Liver (tissue), 3 donors: ENCODE data around the gene PABPC3.

ENCODE experiments used
- ATF3 ChIP-seq: IDR thresholded peaks from 2 replicates; pipeline ENCODE4 v1.6.1; 2016; ENCODE audit warnings: antibody characterized with exemption
- EGR1 ChIP-seq, 2 donors: IDR thresholded peaks; 2 replicates each; pipeline ENCODE4 v1.6.1; 2016 to 2018; ENCODE audit warnings: antibody characterized with exemption in 2 of 2, low read depth in 2 of 2
- GABPA ChIP-seq, 2 donors: IDR thresholded peaks in 1 of 2; conservative IDR thresholded peaks in 1 of 2; 2 replicates each; pipeline ENCODE4 v1.6.1; 2016; ENCODE audit warnings: antibody characterized with exemption in 2 of 2, mild to moderate bottlenecking in 1 of 2, moderate library complexity in 1 of 2
- HNF4G ChIP-seq: IDR thresholded peaks from 2 replicates; pipeline ENCODE4 v1.6.1; 2016; ENCODE audit warnings: antibody characterized with exemption
- JUND ChIP-seq, 2 donors: IDR thresholded peaks; 2 replicates each; pipeline ENCODE4 v1.6.1; 2016; ENCODE audit warnings: antibody characterized with exemption in 2 of 2
- RAD21 ChIP-seq, 2 donors: IDR thresholded peaks; 2 replicates each; pipeline ENCODE4 v1.6.1; 2016; ENCODE audit warnings: antibody characterized with exemption in 2 of 2, mild to moderate bottlenecking in 2 of 2
- RXRA ChIP-seq, 2 donors: IDR thresholded peaks; 2 replicates each; pipeline ENCODE4 v1.6.1; 2017 to 2018; ENCODE audit warnings: antibody characterized with exemption in 2 of 2, mild to moderate bottlenecking in 1 of 2
- SP1 ChIP-seq: IDR thresholded peaks from 2 replicates; pipeline ENCODE4 v1.6.1; 2018; ENCODE audit warnings: antibody characterized with exemption, mild to moderate bottlenecking
- TAF1 ChIP-seq: conservative IDR thresholded peaks from 2 replicates; pipeline ENCODE4 v1.6.1; 2016; ENCODE audit warnings: antibody characterized with exemption, mild to moderate bottlenecking
- YY1 ChIP-seq: IDR thresholded peaks from 2 replicates; pipeline ENCODE4 v1.6.1; 2016; ENCODE audit warnings: antibody characterized with exemption, mild to moderate bottlenecking
- ZBTB33 ChIP-seq: IDR thresholded peaks from 2 replicates; pipeline ENCODE4 v1.6.1; 2016; ENCODE audit warnings: antibody characterized with exemption
- TF ChIP-seq, protein P1 (sequence below): fragments of 150-350 bp; IDR thresholded peaks from 2 replicates; pipeline ENCODE4 v1.5.1; 2017; ENCODE audit warnings: improper control_type of control experiment, low read depth, low read length; ENCODE audit not compliant: missing input control
- TF ChIP-seq, protein P2 (sequence below): IDR thresholded peaks from 2 replicates; pipeline ENCODE4 v1.6.1; 2016; ENCODE audit warnings: antibody characterized with exemption
- TF ChIP-seq, protein P3 (sequence below): IDR thresholded peaks from 2 replicates; pipeline ENCODE4 v1.6.1; 2016; ENCODE audit warnings: antibody characterized with exemption, mild to moderate bottlenecking
- donor health status: healthy.
- donor health status: healthy.

DNA sequence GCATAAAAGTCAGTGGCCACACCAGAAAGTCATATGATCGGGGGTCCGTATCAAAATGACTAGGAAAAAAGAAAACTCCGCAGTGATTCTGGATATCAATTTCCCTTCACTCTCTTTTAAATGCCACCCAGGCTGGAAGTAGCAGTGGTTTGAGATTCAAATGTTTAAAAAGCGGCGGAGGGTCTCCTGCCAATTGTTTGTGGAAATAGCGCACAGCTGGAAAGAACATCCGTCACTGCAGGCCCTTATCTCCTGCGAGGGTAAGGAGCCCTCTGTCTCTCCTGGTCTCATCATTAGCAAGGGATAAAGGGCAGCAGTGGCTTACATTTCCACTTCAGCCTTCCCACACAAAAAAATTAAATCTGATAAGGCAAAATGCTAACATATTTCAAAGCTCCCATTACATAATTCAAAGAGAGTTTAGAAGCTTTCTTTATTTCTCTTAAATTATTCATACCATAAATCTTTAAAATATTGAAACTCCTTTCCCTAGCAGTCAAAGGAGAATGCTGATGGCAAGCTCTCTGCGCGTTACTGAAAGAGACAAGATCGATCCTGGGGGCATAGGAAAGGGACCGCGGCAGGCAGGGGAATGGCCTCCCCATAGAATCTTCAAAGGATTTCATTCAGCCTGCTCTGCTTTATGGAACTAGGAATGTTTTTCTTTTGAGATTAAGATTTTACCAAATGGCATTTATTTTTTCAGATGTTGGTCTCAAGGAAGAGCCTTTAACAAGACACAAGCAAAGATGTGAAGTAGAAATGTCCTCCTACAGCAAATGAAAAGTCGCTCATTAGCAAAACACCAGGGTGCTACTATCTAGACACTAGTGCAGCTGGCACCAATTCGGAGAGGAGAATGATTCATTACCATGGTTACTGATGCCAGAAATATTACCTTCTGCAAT is 41.2 kb downstream of the PABPC3 start:
- TF ChIP-seq, protein P1, sequence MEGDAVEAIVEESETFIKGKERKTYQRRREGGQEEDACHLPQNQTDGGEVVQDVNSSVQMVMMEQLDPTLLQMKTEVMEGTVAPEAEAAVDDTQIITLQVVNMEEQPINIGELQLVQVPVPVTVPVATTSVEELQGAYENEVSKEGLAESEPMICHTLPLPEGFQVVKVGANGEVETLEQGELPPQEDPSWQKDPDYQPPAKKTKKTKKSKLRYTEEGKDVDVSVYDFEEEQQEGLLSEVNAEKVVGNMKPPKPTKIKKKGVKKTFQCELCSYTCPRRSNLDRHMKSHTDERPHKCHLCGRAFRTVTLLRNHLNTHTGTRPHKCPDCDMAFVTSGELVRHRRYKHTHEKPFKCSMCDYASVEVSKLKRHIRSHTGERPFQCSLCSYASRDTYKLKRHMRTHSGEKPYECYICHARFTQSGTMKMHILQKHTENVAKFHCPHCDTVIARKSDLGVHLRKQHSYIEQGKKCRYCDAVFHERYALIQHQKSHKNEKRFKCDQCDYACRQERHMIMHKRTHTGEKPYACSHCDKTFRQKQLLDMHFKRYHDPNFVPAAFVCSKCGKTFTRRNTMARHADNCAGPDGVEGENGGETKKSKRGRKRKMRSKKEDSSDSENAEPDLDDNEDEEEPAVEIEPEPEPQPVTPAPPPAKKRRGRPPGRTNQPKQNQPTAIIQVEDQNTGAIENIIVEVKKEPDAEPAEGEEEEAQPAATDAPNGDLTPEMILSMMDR, result no peak
- TF ChIP-seq, protein P2, sequence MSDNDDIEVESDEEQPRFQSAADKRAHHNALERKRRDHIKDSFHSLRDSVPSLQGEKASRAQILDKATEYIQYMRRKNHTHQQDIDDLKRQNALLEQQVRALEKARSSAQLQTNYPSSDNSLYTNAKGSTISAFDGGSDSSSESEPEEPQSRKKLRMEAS, result no peak
- TF ChIP-seq ZBTB33 (no peak), EGR1 (IDR thresholded peaks at IDR 0.05; ENCODE audit: low read depth in 2 of 2) (no peak), RAD21 (IDR thresholded peaks at IDR 0.05) (no peak), RXRA (IDR thresholded peaks at IDR 0.05) (no peak), YY1 (no peak), ATF3 (no peak), SP1 (no peak), HNF4G (no peak), GABPA (IDR thresholded peaks at IDR 0.05 in 1 of 2, conservative IDR thresholded peaks at IDR 0.05 in 1 of 2) (no peak), JUND (IDR thresholded peaks at IDR 0.05) (no peak), TAF1 (no peak)
- TF ChIP-seq, protein P3, sequence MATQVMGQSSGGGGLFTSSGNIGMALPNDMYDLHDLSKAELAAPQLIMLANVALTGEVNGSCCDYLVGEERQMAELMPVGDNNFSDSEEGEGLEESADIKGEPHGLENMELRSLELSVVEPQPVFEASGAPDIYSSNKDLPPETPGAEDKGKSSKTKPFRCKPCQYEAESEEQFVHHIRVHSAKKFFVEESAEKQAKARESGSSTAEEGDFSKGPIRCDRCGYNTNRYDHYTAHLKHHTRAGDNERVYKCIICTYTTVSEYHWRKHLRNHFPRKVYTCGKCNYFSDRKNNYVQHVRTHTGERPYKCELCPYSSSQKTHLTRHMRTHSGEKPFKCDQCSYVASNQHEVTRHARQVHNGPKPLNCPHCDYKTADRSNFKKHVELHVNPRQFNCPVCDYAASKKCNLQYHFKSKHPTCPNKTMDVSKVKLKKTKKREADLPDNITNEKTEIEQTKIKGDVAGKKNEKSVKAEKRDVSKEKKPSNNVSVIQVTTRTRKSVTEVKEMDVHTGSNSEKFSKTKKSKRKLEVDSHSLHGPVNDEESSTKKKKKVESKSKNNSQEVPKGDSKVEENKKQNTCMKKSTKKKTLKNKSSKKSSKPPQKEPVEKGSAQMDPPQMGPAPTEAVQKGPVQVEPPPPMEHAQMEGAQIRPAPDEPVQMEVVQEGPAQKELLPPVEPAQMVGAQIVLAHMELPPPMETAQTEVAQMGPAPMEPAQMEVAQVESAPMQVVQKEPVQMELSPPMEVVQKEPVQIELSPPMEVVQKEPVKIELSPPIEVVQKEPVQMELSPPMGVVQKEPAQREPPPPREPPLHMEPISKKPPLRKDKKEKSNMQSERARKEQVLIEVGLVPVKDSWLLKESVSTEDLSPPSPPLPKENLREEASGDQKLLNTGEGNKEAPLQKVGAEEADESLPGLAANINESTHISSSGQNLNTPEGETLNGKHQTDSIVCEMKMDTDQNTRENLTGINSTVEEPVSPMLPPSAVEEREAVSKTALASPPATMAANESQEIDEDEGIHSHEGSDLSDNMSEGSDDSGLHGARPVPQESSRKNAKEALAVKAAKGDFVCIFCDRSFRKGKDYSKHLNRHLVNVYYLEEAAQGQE, result no peak
